ENCODE results near the gene FOXP1. TPM values are rescaled to one million over a fixed set of nuclear protein-coding genes. Genes with fewer than 3 reads are reported as not detected.

The FOXP1 gene
- total RNA-seq, 2 experiments from 2014 or later: 116 to 131 TPM

- CTCF ChIA-PET: interaction anchor here (0.6 to 1.2 kb wide), 4 partner anchors 17 to 756 kb away, joined by 3 to 4 read pairs (median 3); no protein-coding TSS in a partner anchor
Measured at GRCh38 chr3:71584394-71585011, 975 bp upstream of the FOXP1 start.

GRCh38 chr3:71582612-71583565 is 639 bp downstream of the FOXP1 start:
- CTCF ChIA-PET: interaction anchor here (0.6 to 1.2 kb wide), 2 partner anchors 205 to 776 kb away, joined by 3 to 4 read pairs; no protein-coding TSS in a partner anchor
- H3K4me1 Mint-ChIP-seq: peaks cover 47% of the 10 kb centered on the region

More at GRCh38 chr3:71584394-71585011, 975 bp upstream of the FOXP1 start:
- Mint-ChIP-seq H3K4me3 (peak overlapping the region; percentile 75), H3K27ac (peak overlapping the region; percentile 87), H3K9me3 (no peaks in the 10 kb centered on the region), H3K36me3 (ENCODE audit: low read depth) (no peaks in the 10 kb centered on the region), H3K4me1 (peaks cover 40% of the 10 kb centered on the region), H3K27me3 (peaks cover 18% of the 10 kb centered on the region)
- DNase-seq: peak; percentile 53
- POLR2A ChIA-PET: interaction anchor here (0.6 kb wide), 1 partner anchor 356 kb away, joined by 3 read pairs; no protein-coding TSS in a partner anchor

DNA sequence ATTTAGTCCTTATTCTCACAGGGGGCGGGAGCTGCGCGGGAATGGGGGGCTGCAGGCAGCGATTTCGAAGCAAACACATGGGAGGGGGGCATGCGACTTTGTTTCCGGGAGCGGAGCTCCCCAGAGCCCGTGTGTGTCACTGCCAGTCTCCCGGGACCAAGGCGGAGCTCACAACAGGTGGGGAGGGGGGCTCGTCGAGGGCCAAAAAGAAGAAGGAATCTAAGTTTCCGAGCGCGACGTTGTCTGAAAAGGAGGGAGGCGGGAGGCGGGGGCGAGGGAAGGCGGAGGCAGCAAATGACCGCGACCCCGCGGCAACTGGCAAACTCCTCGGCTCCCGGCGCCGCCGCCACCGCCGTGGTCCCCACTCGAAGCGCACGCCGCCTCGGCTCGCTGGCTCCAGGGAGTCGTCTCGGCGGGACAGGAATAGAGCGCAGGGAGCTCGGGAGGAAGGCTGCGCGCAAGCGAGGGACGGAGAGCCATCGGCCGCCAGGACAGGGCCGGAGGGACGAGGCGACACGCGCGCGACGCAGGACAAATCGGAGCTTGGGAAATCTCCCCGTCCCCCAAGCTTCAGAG is 1.4 kb downstream of the FOXP1 start:
- peaks cover 51% of the 10 kb centered on the region for H3K4me1 Mint-ChIP-seq
- ChIA-PET POLR2A (interaction anchor here (0.7 kb wide), 1 partner anchor 451 kb away, joined by 5 read pairs; no protein-coding TSS in a partner anchor), CTCF (interaction anchor here (1.2 kb wide), 1 partner anchor 204 kb away, joined by 3 read pairs; no protein-coding TSS in a partner anchor)
- H3K36me3 Mint-ChIP-seq (ENCODE audit: low read depth): peaks cover 10% of the 10 kb centered on the region
- H3K9me3 Mint-ChIP-seq: no peaks in the 10 kb centered on the region
- peak overlapping the region; percentile 89 for H3K27ac Mint-ChIP-seq
- DNase-seq: peak; percentile 33
- H3K4me3 Mint-ChIP-seq: peak overlapping the region; percentile 83
- H3K27me3 Mint-ChIP-seq: peaks cover 21% of the 10 kb centered on the region

More at GRCh38 chr3:71582612-71583565, 639 bp downstream of the FOXP1 start:
- POLR2A ChIA-PET: interaction anchor here (0.5 to 1.0 kb wide), 3 partner anchors 40 to 452 kb away, joined by 3 to 5 read pairs (median 5); no protein-coding TSS in a partner anchor
- Mint-ChIP-seq H3K36me3 (ENCODE audit: low read depth) (peaks cover 6% of the 10 kb centered on the region), H3K9me3 (no peaks in the 10 kb centered on the region), H3K27ac (peak overlapping the region; percentile 89), H3K4me3 (peak overlapping the region; percentile 83), H3K27me3 (peaks cover 21% of the 10 kb centered on the region)
- DNase-seq: peak; percentile 58

- H3K9me3 Mint-ChIP-seq: no peaks in the 10 kb centered on the region
- peaks cover 48% of the 10 kb centered on the region for H3K4me1 Mint-ChIP-seq
- H3K36me3 Mint-ChIP-seq (ENCODE audit: low read depth): peaks cover 11% of the 10 kb centered on the region
- peaks cover 21% of the 10 kb centered on the region for H3K27me3 Mint-ChIP-seq
- ChIA-PET POLR2A (no interaction called here), CTCF (interaction anchor here (1.2 kb wide), 1 partner anchor 204 kb away, joined by 3 read pairs; no protein-coding TSS in a partner anchor)
- DNase-seq: peak; percentile 20
- H3K4me3 Mint-ChIP-seq: peak overlapping the region; percentile 83
- H3K27ac Mint-ChIP-seq: peak overlapping the region; percentile 89
Measured at GRCh38 chr3:71581457-71582035, 2.0 kb downstream of the FOXP1 start.

DNA sequence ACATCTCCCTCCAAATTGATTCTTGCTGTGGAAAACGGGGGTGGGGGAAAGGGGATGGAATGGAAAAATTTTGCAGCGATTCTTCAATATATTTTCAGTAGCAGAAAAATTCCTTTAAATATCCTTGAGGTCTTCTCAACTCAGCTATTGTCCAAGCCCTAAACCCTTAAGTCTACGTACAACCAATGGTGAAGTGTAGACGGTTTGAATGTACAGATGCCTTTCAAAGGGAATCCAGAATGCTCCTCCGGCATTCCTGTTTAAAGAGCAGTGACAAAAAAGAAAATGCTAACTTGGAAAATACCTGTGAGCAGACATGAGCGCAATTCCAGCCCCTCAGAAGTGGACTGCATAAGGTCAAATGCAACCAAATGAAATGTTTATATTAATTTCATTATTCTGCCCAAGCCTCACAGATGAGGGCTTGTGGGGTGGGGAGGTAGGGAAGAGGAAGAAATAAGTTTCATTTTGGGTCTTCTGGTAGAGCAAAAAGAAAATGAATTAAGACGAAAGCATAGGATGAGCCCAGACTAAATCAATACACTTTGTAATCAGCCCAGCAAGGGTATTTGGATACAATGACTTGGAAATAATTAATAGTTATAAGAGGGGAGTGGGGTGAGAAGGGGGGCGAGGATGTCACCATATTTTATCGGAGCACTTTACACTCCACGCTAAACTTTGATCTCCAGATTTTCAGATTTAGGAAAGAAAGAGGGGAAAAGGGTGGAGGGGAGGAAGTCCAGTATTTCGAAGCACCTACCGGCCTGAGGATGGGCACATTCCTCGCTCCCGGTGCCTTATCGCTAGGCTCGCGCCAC is 2.7 kb downstream of the FOXP1 start:
- H3K9me3 Mint-ChIP-seq: no peaks in the 10 kb centered on the region
- POLR2A ChIA-PET: no interaction called here
- peaks cover 45% of the 10 kb centered on the region for H3K4me1 Mint-ChIP-seq
- H3K36me3 Mint-ChIP-seq (ENCODE audit: low read depth): peaks cover 11% of the 10 kb centered on the region
- CTCF ChIA-PET: interaction anchor here (0.6 kb wide), 1 partner anchor 10 kb away, joined by 3 read pairs; no protein-coding TSS in a partner anchor
- peak overlapping the region; percentile 83 for H3K4me3 Mint-ChIP-seq
- peaks cover 21% of the 10 kb centered on the region for H3K27me3 Mint-ChIP-seq
- peak overlapping the region; percentile 85 for H3K27ac Mint-ChIP-seq
- DNase-seq: no peak

GRCh38 chr3:71579935-71580406 is 3.6 kb downstream of the FOXP1 start:
- no peaks in the 10 kb centered on the region for H3K9me3 Mint-ChIP-seq
- peaks cover 17% of the 10 kb centered on the region for H3K36me3 Mint-ChIP-seq (ENCODE audit: low read depth)
- H3K4me1 Mint-ChIP-seq: peaks cover 39% of the 10 kb centered on the region
- CTCF ChIA-PET: interaction anchor here (0.6 kb wide), 1 partner anchor 11 kb away, joined by 3 read pairs; no protein-coding TSS in a partner anchor
- peak overlapping the region; percentile 14 for H3K4me3 Mint-ChIP-seq
- POLR2A ChIA-PET: interaction anchor here (0.7 kb wide), 1 partner anchor 66 kb away, joined by 6 read pairs; no protein-coding TSS in a partner anchor
- H3K27ac Mint-ChIP-seq: no peak overlapping the region
- DNase-seq: no peak
- H3K27me3 Mint-ChIP-seq: peaks cover 21% of the 10 kb centered on the region

- H3K4me3 Mint-ChIP-seq: no peak overlapping the region
- no peak for DNase-seq
- peaks cover 18% of the 10 kb centered on the region for H3K36me3 Mint-ChIP-seq (ENCODE audit: low read depth)
- peaks cover 21% of the 10 kb centered on the region for H3K27me3 Mint-ChIP-seq
- CTCF ChIA-PET: no interaction called here
- POLR2A ChIA-PET: interaction anchor here (0.7 kb wide), 1 partner anchor 66 kb away, joined by 6 read pairs; no protein-coding TSS in a partner anchor
- peaks cover 33% of the 10 kb centered on the region for H3K4me1 Mint-ChIP-seq
- H3K27ac Mint-ChIP-seq: no peak overlapping the region
- no peaks in the 10 kb centered on the region for H3K9me3 Mint-ChIP-seq
Measured at GRCh38 chr3:71579326-71579934, 4.1 kb downstream of the FOXP1 start.

DNA sequence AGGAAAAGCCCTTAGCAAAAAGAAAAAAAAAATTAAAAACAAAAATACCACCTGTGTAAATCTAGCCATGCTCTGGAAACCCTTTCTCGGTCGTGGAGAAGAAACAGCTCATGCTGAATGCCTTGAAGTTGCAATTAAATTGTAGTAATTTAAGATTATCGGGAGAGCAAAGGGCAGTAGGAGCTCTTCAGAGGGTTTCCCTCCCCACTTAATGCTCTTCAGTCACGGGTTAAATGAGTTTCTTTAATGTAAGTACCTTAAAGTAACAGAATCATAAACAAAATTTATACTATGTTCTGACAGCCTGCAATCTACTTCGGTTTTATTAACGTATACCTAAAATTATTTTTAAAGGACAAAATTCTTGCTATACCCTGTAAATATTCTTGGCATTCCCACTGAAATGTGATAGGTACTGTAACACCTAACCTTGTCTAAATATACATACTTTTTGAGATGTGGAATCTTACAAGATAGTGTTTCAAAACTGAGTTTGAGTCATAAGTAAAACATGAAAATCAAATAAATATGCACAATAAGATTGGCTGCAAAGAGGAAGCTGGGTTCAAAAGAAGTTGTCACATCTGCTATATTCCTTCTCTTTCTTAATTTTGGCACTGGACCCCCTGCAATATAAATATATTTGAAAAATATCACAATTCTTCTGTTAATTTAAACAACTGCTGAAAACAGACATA is 5.3 kb downstream of the FOXP1 start:
- Mint-ChIP-seq H3K27me3 (peaks cover 21% of the 10 kb centered on the region), H3K4me3 (no peak overlapping the region), H3K9me3 (no peaks in the 10 kb centered on the region), H3K4me1 (peaks cover 30% of the 10 kb centered on the region), H3K36me3 (ENCODE audit: low read depth) (peaks cover 20% of the 10 kb centered on the region), H3K27ac (no peak overlapping the region)
- ChIA-PET POLR2A (no interaction called here), CTCF (no interaction called here)
- no peak for DNase-seq

DNA sequence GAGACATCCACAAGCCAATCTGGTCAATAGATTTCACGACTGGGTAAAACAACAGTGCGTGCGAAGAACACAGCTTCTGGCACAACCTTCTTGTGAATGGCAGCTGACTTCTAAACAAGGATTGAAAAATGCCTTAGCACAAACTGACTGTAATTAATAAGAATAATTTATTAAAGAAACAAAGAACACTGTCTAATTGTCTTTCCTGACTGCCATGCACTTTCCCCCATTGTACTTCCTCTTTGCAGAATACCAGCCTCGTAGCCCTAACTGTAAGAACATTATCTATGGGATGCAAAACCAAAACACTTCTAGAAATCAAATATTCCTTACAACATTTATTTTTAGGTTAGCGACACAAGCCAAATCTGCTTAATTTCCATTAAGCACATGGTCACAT is 6.5 kb downstream of the FOXP1 start:
- Mint-ChIP-seq H3K27me3 (peaks cover 19% of the 10 kb centered on the region), H3K4me1 (peaks cover 29% of the 10 kb centered on the region), H3K4me3 (no peak overlapping the region), H3K36me3 (ENCODE audit: low read depth) (peaks cover 20% of the 10 kb centered on the region), H3K27ac (no peak overlapping the region), H3K9me3 (no peaks in the 10 kb centered on the region)
- no peak for DNase-seq
- ChIA-PET CTCF (no interaction called here), POLR2A (no interaction called here)

DNA sequence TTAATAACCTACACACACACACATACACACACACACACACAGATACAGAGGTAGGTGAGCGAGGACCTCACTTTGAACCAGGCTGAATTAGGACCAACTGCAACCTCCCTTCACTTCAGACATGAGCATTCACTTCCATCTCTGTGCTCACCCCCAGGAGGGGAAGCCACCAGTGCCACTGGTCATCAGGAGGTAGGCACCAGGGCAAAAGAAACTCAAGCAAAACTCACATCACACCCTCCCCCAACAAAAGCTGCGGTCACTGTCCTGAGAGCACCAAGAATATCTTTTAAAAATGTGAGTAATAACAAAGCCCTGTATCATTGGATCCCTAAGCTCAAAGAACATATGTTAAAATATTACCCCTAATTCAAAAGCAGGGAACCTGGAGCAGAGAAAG is 8.1 kb downstream of the FOXP1 start:
- H3K4me3 Mint-ChIP-seq: no peak overlapping the region
- ChIA-PET CTCF (no interaction called here), POLR2A (no interaction called here)
- no peak overlapping the region for H3K27ac Mint-ChIP-seq
- no peak for DNase-seq
- H3K27me3 Mint-ChIP-seq: peaks cover 9% of the 10 kb centered on the region
- H3K4me1 Mint-ChIP-seq: peaks cover 18% of the 10 kb centered on the region
- no peaks in the 10 kb centered on the region for H3K9me3 Mint-ChIP-seq
- H3K36me3 Mint-ChIP-seq (ENCODE audit: low read depth): peaks cover 20% of the 10 kb centered on the region

GRCh38 chr3:71573181-71573580 is 10.3 kb downstream of the FOXP1 start:
- POLR2A ChIA-PET: no interaction called here
- CTCF ChIA-PET: interaction anchor here (0.7 kb wide), 1 partner anchor 96 kb away, joined by 3 read pairs; no protein-coding TSS in a partner anchor

More at GRCh38 chr3:71573181-71573580, 10.3 kb downstream of the FOXP1 start:
- Mint-ChIP-seq H3K9me3 (no peaks in the 10 kb centered on the region), H3K4me1 (peaks cover 8% of the 10 kb centered on the region), H3K36me3 (ENCODE audit: low read depth) (peaks cover 17% of the 10 kb centered on the region), H3K27me3 (no peaks in the 10 kb centered on the region), H3K4me3 (no peak overlapping the region), H3K27ac (no peak overlapping the region)
- DNase-seq: no peak

Data from activated CD4-positive, alpha-beta T cell treated with anti-CD3 and anti-CD28 coated beads, Interleukin-2, amount 10 ng/mL, durations not matched to agents 7 days and 5 days (primary cell).